Measurements from ENCODE around the gene ATOX1. TPM values are rescaled to one million over a fixed set of nuclear protein-coding genes. Genes with fewer than 3 reads are reported as not detected.

ATOX1 gene
- total RNA-seq, 4 donors from 2014 or later: 59.5 to 125 (median 109) TPM

GRCh38 chr5:151703227-151703626 lies 55.2 kb downstream of the ATOX1 start:
- TF ChIP-seq CTCF (IDR thresholded peaks at IDR 0.05; ENCODE audit: low read depth): no peak

- no peak for TF ChIP-seq CTCF (IDR thresholded peaks at IDR 0.05; ENCODE audit: low read depth)
Observed at GRCh38 chr5:151700820-151701219, 57.6 kb downstream of the ATOX1 start.

- no peak for TF ChIP-seq CTCF (IDR thresholded peaks at IDR 0.05; ENCODE audit: low read depth)
Observed at GRCh38 chr5:151700296-151700695, 58.1 kb downstream of the ATOX1 start.

- no peak for TF ChIP-seq CTCF (IDR thresholded peaks at IDR 0.05; ENCODE audit: low read depth)
Observed at GRCh38 chr5:151699071-151699901, 59.1 kb downstream of the ATOX1 start.

GRCh38 chr5:151697452-151697851 lies 61.0 kb downstream of the ATOX1 start:
- TF ChIP-seq CTCF (IDR thresholded peaks at IDR 0.05; ENCODE audit: low read depth): no peak

GRCh38 chr5:151696470-151697061 lies 61.9 kb downstream of the ATOX1 start:
- no peak for TF ChIP-seq CTCF (IDR thresholded peaks at IDR 0.05; ENCODE audit: low read depth)

- TF ChIP-seq CTCF (IDR thresholded peaks at IDR 0.05; ENCODE audit: low read depth): no peak
Observed at GRCh38 chr5:151695464-151695863, 63.0 kb downstream of the ATOX1 start.
